ENCODE data around the gene ARL15. TPM values are rescaled to one million over a fixed set of nuclear protein-coding genes. Genes with fewer than 3 reads are reported as not detected.
A peak's percentile ranks its signal among the peaks of the same experiment; 100 is the strongest.
"Not testable (repeated sequence)": the region's sequence is repeated elsewhere in the genome, so short reads cannot be mapped to it uniquely, and the experiment has no call there.

The ARL15 gene
- total RNA-seq: 13.2 and 17.3 TPM in 2 replicates
- polyA plus RNA-seq (2012): 10.2 TPM

DNA sequence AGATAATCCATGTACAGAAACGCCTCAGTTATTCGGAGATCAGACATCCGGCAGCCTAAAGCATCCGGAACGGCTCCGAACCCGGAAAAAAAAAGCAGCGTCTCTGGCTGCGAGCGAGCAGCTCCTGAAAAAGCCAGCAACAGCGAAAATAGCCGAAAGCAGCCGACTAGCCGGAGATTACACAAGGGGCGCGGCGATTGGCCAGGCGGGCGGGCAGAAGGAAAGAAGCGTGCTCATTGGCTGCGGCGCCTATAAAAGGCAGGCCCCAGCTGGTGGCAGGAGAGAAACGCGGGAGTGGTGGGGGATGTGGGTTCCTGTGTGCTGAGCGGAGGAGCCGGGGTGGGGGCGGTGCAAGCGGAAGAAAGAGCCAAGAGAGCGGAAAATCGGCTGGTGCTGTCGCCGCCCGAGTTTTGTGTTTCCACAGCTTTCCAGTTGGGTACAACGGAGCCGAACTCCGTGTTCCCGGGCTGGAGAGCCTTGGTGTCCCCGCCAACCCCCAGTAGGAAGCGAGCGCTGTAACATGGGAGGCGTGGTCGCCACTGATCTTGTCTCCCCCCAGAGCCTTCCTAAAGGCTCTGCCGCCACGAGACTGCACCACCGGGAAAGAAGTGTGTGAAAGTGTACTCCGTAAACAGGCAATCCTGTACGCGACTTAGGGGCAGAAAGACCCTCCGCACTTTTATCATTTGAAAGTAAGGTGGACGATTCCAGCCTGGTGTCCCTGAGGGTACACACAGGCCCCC lies at the start of gene ARL15:
Gene ARL15 (minus strand): TSS at position 141 of the 743 bp plus-strand sequence.
- DNase-seq (ENCODE audit: low read depth): peak; percentile 98

DNA sequence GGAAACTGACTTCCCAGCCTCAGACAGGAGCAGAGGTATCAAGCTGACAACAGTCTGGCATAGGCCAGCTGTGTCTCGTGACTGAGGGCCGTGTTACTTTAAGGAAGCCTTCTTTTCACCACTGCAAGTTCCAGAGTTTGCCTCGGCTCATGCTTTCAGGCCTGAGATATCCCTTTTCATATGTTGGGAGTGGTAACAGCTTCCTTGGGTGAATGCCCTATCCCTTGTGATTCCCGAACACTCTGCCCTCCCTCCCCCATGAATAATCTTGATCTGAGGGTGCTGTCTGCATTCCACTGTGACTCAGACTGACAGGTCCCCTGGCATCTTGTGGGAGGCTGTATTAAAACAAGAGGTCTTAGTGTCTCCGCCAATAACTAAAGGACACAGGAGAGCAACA lies 49.7 kb upstream of the ARL15 start:
- DNase-seq (ENCODE audit: low read depth): peak; percentile 88

DNA sequence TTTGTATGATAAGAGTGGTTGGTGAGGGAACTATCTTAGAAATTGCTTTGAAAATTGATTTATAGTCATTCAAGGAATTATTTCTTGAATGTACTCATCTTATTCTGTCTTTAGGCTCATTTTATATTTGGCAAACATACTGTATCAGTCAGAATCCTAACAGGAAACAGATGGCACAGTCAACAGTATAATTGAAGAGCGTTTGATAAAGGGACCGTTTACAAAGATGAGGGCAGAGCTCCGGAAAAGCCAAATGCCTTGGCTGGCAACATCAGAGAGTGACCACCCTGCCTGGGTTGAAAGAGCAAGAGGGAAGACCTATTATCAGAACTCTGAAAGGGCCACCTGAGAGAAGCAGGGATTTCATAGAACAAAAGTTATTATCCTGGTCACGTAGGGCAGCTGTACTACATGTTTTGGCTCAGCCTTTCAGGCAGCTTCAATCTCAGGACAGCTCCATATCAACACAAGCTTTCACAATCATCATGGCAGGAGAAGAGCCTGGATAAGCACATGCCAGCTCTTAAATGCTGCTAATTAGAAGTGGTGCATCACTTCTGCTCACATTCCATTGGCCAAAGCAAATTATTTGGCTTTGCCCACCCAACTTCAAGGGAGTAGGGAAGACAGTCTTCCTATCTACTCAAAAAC lies 47.2 kb upstream of the ARL15 start:
- no peak for DNase-seq (ENCODE audit: low read depth)

DNA sequence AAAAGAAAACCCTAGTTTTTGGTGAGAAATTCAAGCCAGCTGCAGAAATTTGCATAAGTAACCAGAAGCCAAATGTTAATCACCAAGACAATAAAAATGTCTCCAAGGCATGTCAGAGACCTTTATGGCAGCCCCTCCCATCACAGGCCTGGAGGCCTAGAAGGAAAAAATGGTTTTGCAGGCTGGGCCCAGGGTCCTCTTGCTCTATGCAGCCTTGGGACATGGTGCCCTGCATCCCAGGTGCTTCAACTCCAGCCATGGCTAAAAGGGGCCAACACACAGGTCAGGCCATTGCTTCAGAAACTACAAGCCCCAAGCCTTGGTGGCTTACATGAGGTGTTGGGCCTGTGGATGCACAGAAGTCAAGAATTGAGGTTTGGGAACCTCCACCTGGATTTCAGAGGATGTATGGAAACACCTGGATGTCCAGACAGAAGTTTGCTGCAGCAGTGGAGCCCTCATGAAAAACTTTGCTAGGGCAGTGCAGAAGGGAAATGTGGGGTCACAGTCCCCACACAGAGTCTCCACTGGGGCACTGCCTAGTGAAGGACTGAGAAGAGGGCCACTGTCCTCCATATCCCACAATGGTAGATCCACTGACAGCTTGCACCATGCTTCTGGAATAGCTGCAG lies 43.7 kb upstream of the ARL15 start:
- DNase-seq (ENCODE audit: low read depth): not testable (repeated sequence)

DNA sequence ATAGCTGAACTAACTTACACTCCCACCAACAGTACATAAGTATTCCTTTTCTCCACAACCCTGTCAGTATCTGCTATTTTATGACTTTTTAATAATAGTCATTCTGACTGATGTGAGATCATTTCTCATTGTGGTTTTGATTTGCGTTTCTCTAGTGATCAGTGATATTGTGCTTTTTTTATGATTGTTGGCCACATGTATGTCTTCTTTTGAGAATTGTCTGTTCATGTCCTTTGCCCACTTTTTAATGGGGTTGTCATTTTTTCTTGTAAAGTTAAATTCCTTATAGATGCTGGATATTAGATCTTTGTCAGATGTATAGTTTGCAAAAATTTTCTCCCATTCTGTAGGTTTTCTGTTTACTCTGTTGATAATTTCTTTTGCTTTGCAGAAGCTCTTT lies 42.2 kb upstream of the ARL15 start:
- not testable (repeated sequence) for DNase-seq (ENCODE audit: low read depth)

DNA sequence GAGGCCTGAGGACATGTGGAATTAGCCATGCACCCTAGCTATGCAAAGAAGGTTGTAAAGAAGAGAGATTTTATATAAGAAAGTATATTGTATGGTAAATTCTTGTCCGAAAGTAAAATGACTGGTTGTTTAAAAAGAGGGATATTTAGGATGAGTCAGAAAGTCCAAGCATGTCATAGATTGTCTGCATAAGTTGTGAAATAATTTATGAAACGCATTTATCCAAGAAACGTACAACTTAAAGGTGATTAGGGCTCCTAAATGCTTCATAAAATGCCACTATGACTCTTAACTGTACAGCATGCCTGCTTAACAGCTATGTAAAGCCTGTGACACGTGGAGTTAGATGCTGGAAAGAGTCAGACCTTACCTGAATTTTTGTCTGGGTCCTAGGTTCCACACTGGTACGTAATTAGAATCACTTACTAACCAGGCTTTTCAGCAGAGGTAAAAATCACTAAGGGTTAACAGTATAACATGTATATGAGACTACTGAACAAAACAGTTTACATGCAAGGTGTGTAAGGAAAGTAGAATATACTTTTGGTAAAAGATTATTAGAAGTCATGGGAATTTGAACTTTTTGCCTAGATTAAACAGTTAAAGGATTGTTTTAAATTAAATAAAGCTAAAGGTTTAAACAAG lies 37.0 kb upstream of the ARL15 start:
- no peak for DNase-seq (ENCODE audit: low read depth)

DNA sequence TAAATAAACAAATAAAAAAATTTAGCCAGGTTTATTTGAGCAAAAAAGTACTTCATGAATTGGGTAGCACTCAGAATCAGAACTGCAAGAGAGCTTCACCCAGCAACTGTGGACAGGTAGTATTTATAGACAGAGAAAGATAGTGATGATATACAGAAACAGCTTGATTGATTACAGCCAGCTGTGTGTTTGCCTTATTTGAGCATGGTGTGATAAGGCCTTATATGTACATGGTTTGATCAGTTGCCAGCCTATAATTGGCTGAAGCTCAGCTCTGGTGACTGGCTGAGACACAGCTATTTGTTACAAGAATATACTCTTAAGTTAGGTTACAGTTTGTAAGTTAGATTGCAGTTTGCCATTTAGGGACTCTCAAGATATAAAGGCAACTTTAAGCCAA lies 34.3 kb upstream of the ARL15 start:
- DNase-seq (ENCODE audit: low read depth): peak; percentile 73

DNA sequence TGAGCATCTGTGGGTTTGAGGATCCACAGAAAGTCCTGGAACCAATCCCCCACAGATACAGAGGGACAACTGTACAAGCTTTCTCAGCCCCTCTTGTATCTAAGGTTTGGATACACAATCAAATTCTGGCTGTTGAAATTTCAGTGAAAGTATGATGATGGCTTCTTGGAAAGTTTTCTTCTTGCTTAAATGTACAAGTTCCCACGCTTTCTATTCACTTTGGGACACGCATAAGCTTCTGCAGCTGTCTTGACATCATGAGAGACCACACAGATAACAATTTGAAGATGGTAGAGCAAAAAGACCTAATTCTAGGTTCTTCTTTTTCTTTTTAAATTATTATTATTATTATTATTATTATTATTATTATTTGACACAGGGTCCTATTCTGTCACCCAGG lies 31.6 kb upstream of the ARL15 start:
- no peak for DNase-seq (ENCODE audit: low read depth)

DNA sequence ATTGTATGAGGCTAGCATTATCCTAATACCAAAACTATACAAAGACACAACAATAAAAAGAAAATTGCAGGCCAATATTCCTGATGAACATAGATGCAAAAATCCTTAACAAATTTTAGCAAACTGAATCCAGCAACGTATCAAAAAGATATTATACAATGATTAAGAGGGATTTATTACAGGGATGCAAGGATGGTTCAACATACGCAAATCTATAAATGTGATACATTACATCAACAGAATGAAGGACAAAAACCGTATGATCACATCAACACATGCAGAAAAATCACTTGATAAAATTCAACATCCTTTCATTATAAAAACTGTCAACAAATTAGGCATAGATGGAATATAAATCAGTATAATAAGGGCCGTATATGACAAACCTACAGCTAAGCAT lies 27.1 kb upstream of the ARL15 start:
- DNase-seq (ENCODE audit: low read depth): no peak

DNA sequence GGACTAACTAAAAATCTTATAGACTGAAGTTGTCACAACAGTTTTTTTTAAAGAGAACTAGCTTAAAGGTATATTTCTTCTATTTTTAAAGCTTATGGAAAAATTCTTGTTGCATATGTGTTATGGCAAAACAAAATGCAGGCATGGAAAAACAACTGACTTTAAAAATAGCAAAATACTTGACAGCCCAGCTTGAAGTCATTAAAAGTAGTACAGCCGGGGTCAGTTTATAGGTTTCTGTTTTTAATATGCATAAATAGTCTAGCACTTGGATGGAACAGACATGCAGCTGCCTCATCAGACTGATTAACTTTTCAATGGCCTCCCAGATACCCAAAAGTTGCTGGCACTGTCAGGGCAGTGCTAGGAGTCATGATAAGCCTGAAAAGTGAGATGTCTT lies 22.3 kb upstream of the ARL15 start:
- no peak for DNase-seq (ENCODE audit: low read depth)

DNA sequence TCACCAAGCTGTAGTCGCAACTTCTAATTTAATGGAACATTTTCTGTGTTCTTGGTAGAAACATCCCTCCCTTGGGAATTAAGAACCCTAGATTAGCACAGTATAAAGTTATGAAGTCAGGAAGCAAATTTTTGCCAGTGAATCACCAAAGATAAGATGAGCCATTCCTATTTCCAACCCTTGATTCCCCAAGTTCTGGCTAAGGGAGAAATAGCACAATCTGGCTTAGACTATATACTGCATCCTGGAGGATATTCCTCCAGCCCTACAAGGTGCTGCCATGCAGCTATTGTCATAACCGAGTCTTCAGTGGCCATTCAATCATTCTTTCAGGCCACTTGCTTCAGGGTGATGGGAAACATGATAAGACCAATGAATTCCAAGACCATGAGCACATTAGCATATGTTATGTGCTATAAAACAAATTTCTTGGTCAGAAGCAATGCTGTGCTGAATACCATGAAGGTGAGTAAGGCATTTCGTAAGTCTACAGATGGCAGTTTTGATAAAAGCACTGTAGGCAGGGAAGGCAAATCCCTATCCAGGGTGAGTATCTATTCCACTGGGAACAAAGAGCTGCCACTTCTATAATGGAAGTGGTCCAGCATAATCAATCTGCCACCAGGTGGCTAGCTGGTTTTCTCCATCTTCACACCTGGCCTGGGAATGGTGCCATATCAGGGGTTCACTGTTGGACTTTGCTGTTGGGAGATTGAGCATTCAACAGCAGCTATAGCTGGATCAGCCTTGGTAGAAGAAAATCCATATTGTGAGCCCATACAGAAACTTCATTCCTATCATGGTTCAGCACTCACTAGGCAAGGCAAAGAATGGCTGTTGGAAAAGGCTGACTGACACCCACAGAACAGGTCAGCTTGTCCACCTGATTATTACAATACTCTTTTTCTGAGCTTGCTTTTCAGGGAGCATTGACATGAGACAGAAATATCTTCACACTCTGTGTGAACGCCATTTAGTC lies 19.6 kb upstream of the ARL15 start:
- DNase-seq (ENCODE audit: low read depth): peak; percentile 41

DNA sequence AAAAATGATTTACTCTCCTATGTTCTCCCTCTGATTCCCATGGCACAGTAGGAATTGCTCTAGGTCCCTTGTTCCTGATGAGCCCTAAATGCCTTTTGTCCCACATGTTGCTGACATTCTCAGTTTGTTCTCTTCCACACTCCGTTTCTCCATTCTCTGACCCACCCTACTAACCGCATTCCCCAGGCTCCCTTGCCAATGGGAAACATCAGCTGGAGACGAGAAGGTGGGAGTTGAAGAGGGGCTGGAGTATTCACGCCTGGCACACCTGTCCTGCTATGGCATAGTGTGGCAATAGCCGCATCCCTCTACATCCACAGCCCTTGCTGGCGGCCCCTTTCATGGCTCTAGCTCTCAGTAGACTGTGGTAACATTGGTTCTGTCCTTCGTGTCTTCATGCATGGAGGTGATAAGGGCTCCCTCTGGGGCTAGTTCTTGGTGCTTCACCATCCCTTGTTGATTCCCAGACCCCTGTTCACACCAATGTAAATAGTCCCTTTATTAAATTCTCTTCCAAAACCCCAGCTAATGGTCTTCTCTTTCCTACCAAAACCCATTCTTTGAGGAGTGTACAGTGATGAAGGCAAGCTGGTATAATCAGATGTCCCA lies 16.4 kb upstream of the ARL15 start:
- no peak for DNase-seq (ENCODE audit: low read depth)

DNA sequence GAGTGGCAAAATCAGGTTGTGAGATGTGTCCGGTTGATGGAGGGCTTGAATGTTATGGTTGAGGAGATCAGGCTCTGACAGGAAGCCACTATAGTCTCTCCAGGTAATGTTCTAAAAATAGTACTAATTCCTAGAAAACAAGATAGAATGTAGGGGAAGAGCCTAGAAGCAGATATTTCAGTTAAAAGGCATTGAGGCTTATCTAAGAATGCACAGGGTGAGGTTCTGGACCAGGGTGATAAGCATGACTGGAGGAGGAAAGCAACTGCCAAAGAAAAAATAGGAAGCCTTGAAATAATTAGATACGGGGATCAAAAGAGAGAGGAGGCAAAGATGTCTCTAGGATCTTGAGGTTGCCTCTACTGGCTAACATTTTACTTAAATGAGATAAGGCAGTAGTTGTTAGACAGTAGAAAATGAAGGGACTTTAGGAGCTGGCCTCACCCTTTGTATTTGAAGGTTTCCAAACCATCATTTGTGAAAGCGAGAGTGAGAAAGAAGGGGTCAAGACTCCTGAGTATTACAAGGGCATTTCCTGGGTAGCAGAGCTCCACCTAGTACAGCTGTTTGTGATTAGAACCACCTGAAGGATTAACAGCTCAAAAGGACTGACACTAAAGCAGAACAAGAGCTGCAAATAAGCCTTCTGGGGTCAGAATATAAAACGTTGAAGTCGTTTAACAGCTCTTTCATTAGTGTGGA lies 15.4 kb upstream of the ARL15 start:
- DNase-seq (ENCODE audit: low read depth): no peak

DNA sequence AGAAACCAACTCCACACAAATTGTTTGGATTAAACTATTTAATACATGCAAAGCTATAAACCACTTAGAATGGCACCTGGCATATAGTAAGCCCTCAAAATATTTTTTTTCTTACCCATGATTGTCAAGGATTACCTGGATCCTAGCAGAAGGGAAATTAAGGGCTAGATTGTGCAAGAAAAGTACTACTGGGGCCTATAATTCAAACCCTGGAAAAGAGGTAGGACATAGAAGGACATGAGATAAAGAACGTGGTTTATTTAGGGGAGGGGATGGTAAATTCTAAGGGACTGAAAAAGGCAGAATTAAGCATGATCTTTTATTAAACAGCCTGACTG lies 14.9 kb upstream of the ARL15 start:
- no peak for DNase-seq (ENCODE audit: low read depth)

DNA sequence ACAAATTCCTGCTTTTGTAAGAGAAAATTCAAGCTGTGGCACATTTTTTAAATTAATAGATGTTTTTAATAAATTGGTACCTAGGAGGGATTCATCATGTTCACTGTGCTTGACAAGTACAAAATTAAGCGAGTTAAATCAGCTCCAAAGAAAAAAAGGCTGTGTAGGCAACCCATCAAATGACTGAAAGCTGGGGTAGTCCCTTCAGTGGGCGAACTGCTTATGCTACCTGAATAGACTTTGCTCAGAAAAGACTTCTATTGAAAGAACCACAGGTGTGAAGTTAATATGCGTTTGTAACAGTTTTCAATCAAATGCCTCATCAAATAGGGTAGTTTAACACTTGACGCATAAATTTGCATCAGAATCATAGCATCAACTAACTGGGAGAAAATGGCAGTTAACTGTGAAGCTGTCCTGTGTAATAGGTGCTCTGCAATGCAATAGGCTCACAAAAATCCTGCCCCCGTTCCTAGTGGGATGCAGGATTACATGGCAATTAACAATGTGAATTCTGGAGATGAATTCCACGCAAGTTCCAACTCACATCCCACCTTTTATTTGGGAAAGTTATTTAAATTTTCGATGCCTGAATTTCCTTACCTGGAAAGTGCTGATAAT lies 14.4 kb upstream of the ARL15 start:
- DNase-seq (ENCODE audit: low read depth): no peak

DNA sequence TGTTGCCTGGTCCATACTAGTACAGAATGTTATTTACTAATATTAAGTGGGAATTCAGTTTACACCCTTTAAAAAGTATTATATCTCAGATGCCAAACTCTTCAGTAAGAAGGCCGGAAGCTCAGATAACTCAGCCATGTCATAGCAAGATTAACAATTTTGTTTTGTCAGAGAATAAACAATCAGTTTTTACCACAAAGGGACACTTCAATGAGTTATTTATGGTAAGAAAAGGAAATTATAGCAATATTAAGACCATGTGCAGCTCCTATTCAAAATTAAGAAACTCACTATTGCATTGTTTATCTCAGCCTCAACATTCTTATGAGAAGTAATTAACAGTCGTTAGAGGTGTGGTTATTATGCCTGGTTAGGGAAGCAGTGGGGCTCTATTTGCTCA lies 13.1 kb upstream of the ARL15 start:
- DNase-seq (ENCODE audit: low read depth): no peak

DNA sequence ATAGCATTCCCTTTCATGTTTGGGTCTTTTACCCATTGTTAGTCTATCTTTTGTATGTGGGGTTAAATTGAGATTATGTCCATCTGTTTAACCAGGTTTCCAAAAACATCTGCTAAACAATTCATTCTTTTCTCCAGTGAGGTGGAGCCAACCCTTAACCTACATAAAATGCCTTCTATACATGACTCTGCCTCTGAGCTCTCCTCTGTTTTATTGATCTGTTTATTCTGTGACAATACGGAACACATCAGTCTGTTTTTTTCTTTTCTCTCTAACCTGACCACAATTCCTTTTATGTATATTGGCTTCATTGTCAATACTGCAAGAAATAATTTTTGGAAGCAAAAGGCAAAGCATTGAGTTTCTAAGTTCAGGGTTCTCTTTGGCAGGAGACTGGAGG lies 9.9 kb upstream of the ARL15 start:
- DNase-seq (ENCODE audit: low read depth): no peak

DNA sequence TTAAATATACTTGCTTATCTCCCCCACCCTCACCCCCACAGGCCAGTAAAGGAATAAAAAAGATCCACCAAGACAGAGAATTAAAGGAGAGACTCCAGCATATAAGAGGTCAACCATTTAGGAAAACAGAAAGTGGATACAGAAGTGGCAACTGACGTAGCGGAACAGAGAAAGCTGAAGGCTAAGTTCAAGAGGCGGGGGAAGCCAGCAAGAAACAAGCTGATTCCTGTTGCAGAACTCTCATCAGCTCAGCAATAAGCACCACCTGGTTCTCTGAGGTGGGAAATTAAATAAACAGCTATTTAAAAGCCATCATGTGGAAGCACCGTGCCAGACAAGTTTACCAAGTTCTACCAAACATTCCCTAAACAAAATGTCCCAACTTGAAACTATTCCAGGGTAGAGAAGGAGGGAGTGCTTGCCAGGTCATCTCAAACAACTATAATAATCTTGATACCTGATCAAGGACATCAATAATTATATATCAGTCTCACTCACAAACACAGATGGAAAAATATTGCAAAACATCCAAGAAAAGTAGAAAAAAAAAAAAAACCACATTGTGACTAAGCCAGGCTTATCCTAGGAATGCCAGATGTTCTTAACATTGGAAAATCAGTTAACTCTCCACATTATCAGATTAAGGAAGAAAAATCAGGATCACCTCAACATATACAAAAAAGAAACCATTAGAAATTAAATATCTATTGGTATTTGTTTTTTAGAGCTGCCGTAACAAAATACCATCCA lies 7.3 kb upstream of the ARL15 start:
- DNase-seq (ENCODE audit: low read depth): peak; percentile 8

All from myocyte (in vitro differentiated cells).